Endometrium (tissue), 2 donors: Measurements from ENCODE around the gene RASA3.
"Not testable (repeated sequence)": the region's sequence is repeated elsewhere in the genome, so short reads cannot be mapped to it uniquely, and the experiment has no call there.

ENCODE experiments used
- FAIRE-seq: peaks from 2 replicates; lab custom pipeline; 2012; peaks lifted over from hg19 to GRCh38; lab: Jason Lieb, UNC
- donor health status: control.
- donor health status: control.

RASA3 gene

DNA sequence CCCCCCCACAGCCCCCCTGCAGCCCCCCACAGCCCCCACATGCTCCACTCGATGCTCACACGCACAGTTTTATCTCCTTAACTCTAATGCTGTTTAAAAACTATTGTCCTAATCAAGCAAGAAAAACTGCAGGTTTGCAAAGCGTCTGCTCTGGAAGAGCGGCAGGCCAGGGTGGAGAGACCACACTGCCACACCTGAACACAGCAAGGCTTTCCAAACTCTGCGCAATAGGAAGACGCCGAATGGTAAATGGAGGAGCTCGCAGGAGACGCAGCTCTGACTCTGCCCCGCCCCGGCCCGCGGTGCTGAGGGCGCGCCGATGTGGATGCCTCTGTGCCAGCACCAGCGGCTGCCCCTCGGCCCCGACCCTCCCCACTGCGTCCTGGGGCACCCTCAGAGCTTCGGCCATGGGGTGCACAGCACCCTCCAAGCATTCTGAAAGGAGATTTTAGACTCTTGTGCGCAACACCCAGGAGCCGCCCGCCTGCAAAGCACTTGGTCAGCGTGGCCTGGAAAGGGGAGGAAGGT, 32.4 kb downstream of the RASA3 start:
- FAIRE-seq = no peak

DNA sequence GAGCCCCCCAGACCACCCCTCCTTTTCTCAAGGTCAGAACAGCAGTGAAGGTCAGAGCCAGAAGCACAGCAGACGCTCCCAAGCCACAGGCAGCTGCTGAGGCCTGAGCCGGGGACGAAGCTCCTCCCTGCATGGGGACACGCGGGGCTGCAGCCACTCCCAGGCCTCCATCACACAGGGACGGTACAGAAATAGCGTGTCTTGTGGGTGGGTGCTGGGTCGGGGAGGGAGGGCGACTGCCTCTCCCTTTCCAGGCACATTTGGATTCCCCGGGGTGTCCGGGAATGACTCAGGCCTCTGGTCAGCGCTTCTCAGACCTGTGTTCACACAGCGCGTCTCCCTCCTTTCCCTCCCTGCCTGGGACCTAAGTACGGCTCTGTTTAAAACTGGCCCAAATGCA, 33.2 kb downstream of the RASA3 start:
- FAIRE-seq = no peak

DNA sequence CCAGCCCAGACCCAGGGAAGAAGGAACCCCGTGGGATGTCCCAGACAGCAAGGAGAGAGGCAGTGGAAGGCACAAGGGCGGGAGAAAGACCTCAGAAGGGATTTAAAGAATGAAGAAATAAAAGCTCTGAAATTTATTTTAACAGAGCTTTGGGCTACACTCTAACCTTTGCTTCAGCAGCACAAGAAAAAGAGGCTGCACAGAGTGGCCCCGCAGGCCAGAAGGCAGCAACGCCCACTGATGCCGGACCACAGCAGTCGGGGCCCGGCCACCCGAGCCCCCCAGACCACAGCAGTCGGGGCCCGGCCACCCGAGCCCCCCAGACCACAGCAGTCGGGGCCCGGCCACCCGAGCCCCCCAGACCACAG, 33.8 kb downstream of the RASA3 start:
- FAIRE-seq = not testable (repeated sequence)

DNA sequence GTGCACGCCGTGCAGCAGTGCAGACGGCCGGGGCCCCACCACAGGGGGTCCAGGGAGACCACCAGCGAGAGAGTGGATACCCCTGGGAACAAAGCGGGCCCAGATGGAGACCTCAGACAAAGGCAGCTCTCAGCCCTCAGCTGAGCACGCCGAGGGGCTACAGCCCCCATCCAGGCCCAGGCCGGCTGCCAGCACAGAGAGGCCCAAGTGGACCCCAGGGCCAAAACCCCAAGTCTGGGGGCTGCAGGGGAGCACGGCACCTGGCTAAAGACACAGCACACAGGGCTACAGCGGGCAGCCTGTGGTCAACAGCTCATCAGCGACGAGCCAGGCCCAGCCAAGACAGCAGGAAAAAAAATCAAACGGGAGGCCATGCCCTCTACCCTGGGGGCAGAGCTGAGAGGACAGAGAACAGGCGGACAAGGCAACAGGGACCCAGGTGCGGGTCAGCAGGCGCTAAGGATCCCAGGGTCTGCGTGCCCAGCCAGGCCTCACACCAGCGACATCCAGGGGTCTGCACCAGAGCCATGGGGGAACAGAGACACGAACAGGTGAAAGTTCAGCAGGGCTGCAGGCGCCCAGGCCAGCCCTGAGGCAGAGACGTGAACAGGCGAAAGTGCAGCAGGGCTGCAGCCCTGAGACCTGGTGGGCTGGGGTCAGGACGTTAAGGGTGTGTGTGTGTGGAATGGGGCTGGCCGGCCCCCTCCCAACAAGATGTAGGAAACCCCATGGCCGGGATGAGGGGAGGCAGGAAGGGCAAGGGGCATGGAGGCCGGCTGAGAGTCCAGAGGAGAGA, 34.3 kb downstream of the RASA3 start:
- FAIRE-seq = no peak

DNA sequence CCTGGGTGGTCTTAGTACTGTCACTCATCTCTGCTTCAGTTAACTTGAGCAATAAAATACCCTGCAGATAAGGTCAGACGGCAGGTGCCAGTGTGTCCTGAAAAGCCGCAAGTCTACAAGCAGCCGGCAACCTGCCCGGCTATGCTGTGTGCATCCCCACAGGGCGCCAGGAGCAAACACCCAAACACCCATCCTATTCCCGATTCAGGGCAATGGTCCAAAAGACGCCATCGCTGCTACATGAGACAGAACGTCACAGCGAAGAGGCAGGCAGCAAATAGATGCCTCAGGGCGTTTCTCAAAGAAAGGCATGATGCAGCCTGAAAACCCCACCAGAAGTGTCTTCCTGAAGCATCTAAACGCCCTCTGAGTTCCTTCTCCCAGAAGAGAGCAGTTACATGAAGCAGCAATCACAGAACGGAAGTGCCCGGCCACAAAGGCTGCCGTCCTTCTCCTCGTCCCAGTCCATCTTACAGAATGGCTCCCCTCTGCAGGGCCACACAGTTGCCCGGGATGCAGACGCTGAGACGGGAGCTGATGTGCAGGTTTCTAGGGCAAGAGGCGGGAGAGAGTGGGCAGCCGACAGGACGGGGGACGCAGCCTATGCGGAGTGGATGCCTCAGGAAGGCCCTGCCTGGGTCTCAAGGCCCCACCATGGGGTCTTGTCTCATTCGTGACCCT, 35.1 kb downstream of the RASA3 start:
- FAIRE-seq = no peak

DNA sequence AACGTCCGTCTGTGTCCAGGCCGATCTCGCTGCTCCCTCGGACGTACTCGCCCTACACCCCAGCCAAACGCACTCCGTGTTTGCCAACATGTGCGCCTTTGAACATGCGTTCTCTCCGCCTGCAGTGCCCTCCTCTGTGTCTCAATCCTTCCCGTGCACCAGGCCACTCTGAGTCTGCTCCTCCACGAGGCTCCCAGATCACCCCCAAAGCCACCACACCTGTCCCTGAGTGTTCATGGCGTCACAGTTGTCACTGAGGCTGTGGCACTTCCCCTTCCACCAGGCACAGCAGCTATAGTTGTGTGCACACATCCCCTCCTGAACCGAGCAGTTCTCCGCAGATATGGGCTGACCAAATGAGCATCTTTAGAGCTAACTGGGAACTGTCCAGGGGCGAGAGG, 35.6 kb downstream of the RASA3 start:
- FAIRE-seq = no peak

DNA sequence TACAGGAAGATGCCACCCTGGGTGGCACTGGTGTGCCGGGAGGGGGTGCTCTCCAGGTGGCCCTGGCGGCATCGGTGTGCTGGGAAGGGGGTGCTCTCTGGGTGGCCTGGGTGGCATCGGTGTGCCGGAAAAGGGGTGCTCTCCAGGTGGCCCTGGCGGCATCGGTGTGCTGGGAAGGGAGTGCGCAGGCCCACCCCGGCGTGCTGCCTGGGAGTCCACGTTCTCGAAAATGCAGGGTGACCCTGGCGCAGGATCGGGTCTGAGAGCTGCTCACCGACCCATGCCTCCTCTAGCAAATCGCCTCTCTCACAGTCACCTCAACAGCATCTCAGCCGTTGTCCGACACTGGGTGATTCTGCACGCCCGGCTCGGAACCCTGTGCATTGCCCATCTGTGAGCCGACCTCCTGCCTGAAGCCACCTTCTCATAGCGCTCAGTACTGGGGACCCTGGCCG, 36.4 kb downstream of the RASA3 start:
- no peak for FAIRE-seq

DNA sequence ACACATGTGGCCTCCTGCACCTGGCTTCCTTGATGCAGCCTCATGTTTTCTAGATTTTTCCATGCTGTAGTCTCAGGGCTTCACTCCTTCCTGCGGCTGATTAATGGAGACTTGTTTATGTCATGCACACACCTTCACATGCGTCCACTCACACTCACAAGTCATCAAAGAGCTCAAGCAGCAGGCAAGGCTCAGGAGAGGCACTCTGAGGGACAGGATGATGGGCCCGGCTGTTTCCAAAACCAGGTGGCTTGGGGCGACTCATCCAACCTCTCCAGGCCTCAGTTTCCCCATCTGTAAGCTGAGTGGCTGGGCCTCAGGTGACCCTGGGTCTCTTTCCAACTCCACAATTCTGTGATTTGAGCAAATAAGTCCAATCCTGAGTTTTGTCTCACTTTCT, 36.9 kb downstream of the RASA3 start:
- FAIRE-seq = no peak

DNA sequence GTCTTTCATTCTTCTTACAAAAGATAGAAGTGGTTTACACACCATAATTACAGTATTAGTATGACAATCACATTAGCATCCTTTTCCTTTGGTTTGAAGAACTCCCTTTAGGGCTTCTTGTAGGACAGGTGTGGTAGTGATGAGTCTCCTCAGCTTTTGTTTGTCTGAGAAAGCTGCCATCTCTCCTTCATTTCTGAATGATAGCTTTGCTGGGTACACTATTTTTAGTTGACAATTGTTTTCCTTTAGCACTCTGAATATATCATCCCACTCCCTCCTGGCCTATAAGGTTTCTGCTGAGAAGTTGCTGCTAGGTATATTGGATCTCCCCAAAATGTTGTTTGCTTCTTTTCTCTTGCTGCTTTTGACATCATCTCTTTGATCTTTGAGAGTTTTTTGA, 39.3 kb downstream of the RASA3 start:
- FAIRE-seq = no peak

DNA sequence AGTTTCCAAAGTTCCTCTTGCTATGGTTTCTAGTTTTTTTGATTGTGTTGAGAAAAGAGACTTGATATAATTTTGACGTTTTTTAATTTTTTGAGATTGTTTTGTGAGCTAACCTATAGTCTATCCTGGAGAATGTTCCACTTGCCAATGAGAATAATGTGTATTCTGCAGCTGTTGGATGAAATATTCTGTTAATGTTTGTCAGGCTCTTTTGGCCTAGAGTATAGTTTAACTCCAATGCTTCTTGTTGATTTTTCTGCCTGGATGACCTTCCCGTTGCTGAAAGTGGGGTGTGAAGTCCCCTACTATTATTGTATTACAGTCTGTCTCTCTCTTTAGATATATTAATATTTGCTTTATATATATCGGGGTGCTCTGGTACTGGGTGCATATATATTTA, 40.0 kb downstream of the RASA3 start:
- no peak for FAIRE-seq

DNA sequence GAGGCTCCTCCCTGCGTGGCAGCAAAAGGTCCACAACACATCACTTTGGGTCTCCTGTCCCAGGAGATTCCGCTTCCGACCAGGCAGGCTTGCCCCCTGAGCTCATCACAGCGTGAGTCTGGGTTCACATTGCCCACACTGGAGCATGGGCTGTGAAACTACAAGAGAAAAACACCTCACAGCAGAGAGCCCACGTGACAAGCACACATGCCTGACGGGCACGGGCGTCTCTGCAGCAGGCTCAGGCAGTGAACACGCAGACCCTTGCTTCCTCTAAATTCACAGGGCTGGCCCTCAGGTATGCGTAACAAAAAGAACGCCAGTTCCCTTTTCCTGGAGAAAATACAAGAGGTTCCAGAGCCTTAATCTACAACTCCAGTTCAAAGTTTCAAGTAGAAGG, 41.9 kb downstream of the RASA3 start:
- FAIRE-seq = no peak

DNA sequence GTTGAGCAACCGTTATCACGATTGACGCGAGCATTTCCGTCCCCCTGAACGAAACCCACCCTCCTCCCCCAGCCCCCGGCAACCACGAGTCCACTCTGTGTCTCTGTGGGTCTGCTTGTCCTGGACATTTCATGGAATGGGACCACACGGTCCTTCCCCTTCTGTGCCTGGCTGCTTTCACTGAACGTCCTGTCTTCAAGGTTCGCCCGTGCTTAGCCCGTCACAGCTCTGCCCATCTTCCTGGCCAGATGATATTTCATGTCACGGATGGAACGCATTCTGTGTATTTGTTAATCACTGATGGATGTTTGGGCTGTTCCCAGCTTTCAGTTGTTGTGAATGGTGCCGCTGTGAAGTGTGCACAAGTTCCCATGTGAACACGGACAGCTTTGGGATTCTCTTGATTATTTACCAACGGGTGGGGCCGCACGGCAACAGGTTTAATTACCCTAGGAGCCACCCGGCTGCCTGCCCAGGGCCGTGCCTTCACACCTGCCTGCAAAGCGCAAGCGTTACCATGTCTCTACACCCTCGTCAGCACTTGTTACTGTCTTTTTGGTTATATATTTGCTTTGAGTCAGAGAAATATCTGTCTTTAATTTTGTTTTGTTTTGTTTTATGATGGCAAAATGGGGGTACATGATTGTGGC, 42.5 kb downstream of the RASA3 start:
- no peak for FAIRE-seq

DNA sequence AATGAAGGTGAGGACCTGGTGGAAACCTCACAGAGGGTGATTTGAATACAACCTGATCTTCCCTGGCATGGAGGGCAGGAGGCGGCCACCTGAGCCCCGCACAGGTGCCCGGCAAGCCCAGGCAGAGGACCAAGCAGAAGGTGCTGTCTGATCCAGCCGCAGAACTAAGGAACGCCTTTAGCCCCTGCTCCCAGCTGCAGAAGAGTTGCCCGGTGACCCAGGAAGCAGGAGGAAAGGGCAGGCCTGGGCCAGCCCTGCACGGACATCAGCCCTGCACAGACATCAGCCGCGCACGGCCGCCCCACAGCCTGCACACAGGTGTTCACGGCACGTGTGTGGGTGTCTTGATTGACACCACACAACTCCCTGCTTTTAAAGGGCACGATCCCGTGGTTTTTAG, 43.1 kb downstream of the RASA3 start:
- no peak for FAIRE-seq

DNA sequence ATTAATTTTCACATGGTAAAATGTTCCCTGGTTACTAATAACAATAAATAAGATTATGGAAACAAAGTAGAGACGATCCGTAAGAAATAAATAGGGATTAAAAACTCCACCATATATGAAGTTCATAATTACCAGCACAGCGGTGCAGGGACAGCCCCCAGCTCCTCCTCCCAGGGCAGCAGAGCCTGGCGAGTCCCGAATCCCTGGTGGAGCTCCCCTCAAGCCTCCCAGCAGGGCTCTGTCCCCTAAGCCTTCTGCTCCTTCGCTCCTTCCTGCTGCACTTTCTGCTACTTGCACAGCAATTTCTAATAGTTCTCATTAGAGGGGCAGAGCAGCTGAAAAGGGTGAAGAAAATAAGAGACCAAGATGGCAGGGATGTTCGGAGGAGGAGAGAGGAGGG, 43.6 kb downstream of the RASA3 start:
- FAIRE-seq = no peak

DNA sequence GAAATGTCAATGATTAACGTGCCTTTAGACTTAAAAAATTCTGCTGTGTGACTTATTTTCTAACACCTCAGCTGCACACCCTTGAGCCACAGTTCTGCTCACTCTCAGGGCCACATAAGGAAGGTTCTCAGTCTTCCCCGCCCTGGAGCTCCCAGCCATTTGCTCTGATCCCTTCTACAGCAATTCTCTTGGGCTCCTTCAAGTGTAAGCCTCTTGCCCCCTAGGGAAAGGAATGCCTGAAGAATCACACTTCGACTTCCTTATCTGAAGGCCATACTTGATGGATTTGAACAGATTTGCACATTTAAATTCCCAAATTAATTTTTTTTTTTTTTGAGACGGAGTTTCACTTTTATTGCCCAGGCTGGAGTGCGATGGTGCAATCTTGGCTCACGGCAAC, 44.2 kb downstream of the RASA3 start:
- FAIRE-seq = no peak

DNA sequence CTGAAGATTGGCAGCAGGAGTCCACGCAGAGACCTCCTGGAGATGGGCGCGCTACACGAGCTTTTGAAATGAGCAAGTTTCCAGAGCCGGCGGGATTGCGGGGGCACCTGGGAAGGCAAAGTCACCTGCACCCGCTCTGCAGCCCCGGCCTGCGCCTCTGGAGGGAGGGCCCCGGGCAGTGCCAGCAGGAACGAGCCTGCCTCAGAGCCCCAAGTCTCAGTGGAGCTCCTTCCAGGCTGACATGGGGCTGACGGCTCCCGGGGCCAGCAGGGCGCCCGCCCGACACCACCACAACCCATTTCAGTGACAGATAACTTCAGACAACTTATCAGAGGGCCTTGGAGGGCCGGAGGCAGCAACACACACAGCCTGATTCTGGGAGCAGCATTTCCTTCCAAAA, 45.0 kb downstream of the RASA3 start:
- no peak for FAIRE-seq

DNA sequence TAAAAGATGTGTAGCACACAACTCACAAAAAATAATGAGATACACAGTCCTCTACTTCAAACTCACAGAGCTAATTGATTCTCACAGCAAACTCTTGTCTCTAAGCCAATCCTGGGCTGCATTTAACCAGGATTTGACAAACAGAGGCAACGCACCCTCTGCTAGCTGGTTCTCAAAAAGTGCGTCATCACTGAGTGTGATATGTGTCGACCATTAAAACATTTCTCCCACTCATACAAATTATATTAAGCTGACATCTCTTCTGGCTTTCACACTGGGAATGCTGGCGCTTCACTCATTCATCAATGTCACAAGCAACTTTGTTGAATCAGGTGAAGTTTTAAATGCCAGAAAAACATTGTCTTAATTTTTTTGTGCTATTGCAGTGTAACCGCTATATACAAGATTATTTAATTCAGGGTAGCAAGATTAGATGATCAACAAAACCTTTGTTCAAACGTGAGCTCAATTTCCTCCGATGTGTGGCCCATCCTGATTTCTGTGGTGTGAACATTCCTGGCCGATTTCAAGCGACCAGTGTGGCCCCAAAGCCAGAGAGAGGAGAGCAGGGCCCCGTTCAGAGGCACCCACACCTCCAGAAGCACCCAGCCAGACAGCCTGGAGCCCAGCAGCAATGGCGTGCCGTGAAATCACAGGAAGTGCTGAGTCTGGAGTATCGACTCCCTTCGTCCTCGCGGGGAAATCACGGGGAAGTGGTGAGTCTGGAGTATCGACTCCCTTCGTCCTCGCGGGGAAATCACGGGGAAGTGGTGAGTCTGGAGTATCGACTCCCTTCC, 49.4 kb downstream of the RASA3 start:
- FAIRE-seq = no peak

DNA sequence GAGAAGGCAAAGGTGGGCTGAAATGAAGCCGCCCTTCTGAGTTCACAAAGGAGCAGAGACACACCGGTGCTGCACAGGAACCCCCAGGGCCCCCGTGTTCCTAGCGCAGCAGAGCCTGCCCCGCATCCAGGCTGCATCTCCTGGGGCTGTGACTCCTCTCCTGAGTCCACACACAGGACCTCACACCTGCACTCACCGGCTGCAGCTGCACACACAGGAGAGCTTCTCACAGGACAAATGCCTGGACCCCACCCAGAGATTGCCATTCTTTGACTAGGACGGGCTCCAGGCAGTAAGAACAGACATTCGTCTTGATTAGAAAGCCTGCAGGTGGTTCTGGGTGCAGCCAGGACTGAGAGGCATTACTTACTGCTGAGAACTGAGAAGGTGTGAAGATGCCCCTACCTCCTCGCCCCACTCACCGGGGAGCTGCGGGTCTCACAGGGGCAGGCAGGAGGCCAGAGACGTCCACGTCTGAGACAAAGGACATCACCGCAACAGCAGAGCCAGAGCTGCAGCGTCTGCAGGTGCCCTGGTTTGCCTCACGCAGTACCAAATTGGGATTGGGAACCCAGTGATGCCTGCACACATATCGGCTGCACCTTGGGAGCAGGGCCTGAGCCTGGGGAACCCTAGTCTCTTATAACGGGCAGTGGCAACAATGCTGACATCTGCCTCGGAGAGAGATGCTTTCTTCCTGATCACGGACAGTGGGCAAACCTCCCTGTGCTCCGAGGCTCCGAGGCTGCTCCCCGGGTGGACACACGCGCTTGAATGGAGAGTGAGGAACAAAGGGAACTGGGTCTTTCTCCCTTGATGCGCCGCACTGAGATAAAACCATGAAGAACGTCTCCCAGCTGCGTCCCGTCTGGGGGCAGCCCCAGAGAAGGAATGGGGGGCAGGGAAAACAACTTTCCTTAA, 50.4 kb downstream of the RASA3 start:
- FAIRE-seq = no peak

DNA sequence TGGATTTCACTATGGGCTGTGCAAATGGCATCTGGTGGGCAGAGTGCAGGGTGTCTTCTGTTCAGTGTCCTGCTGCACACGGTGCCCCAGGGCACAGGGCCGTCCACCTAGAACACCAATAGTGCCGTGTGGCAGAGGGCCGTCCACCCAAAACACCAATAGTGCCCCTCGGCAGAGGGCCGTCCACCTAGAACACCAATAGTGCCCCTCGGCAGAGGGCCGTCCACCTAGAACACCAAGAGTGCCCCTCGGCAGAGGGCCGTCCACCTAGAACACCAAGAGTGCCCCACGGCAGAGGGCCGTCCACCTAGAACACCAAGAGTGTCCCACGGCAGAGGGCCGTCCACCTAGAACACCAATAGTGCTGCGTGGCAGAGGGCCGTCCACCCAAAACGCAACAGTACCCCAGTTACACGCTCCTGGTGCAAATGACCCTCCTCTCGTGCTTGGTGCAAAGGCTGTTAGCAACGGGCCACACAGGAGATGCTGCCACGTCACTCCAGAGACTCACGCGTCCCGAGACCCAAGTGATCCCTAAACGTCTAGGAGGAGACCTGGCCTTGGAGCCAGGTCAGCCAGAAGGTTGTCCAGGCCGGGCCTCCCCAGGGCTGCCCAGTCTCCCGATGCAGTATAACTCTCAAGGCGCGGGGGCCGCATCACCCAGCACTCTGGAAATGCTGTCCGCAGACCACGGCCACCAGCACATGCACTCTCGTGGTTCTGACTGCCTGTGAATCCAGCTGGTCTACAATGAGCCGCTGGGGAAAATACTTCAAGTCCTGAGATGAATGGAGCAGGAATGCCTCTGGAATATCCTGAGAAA, 51.5 kb downstream of the RASA3 start:
- no peak for FAIRE-seq
